Tibial nerve (tissue), 3 donors: ENCODE results near the gene RPL13.

Source experiments
- CTCF ChIP-seq, 5 experiments: fragments of 200-600 bp in 3 of 5; fragments of 450-650 bp in 2 of 5; sonication (generic) in 3 of 5; IDR thresholded peaks; one replicate each; pipeline ENCODE4 v1.5.1; 2016 to 2019; ENCODE audit warnings: antibody characterized with exemption in 5 of 5, mild to moderate bottlenecking in 3 of 5, moderate library complexity in 2 of 5
- POLR2A ChIP-seq, 2 donors: fragments of 450-650 bp; IDR thresholded peaks; one replicate each; pipeline ENCODE4 v1.6.1; 2017; ENCODE audit warnings: antibody characterized with exemption in 2 of 2, mild to moderate bottlenecking in 2 of 2, moderate library complexity in 2 of 2

GRCh38 chr16:89545044-89545830 is 15.2 kb upstream of the RPL13 start:
- TF ChIP-seq CTCF (IDR thresholded peaks at IDR 0.05) (no peak), POLR2A (IDR thresholded peaks at IDR 0.05) (no peak)
